ENCODE measurements around the gene FRS2.

FRS2 gene

DNA sequence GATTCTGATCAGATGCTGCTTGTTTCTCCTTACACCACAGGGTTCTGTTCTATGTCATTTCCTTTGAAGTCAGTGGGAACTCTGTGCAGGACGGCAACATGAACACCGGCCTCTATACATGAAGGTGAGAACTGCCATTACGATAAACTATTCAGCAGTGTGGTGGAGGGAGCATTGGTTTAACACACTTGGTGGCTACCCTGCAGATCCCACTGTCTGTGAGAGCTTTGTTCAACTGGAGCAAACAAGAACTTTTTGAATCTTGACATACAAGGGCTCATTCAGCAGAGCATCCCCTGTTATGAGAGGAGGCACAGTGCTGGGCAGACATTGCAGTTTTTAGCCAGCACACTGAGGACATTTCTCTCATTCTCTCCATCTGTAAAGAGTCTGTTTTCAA lies 10.7 kb upstream of the FRS2 start:
- DNase-seq = no peak

DNA sequence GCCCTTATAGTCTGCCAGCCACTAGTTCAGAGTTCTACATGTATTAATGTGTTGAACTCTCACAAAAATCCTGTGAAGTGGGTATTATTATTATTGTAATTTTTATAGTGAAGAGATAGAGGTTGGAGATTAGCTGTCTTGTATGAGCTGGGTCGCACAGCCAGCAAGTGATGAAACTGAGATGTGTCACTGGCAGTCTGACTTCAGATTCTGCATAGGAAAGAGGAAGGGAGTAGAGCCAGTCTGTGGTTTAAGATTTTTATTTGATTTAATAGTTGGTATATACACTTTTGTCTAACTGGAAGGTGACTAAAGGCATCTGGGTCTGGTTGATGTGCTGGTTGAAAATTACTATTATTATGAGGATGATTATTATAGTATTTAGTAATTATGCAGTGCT lies 5.8 kb upstream of the FRS2 start:
- DNase-seq = no peak

DNA sequence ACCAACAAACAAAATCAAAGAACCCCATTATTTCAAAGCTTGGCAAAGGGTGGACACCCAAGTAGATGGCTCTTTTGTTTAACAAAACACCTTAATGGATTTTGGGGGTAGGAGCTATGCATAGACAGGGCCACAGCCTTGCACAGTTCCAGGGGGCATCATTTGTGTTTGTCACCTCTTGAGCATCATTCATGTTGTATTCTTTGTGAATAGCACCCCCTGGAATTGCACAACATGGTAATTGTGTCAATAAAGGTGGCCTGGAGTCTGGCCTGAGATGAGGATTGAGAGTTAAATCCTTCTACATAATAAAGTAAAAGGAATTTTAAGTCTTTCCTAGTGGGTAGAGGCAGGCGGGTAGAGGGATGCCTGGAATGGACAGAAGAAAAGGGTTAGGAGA lies 3.3 kb upstream of the FRS2 start:
- DNase-seq = no peak

DNA sequence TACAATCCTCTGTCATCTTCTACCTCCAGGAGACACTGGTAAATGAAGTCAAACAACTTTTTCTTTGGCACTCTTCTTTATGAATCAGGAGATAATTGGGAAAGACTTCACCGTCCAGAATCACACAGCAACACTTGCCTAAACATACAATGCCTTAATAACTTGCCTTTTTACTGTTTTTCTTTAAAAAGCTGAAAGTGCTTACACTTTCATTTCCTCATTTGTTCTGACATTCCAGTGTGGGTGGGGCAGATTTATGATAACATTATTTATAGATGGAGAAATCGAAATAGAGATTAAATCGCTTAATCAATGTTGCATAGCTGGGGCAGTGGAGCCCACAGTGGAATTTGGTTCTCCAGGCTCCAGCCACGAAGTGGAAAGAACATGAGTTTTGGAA lies 2.8 kb upstream of the FRS2 start:
- no peak for DNase-seq

DNA sequence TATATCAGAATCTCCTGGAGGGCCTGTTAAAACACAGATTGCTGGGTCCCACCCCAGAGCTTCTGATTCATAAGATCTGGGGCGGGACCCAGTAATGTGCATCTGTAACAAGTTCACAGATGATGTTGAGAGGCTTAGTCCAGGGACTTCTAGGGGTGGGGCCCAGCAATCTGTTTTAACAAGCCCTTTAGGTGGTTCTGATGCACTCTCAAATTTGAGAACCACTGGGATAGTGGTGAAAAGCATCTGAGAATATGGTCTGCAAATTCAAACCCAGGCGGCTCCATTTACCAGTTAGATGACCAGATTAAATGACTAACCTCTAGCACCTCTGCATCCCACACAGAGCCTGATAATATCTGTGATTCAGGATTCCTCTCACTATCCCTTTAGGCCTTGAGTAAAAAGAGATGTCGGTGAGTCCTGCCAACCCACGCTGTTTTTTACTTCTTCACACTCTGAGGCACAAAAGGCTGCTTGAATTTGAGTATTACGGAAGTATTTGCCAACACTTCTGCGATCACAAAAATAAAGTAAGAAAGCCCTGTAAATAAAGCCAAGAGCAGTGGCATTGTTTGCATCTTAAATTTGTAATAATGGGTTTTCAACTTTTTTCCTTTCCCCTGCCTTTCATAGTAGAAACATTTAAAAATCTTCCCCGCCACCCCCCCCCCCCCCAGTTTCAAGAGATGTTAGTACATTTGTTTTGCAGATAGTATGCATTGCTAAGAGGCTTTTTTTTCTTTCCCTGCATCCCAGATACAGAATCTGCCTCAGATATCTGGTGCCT lies 1.8 kb upstream of the FRS2 start:
- no peak for DNase-seq

DNA sequence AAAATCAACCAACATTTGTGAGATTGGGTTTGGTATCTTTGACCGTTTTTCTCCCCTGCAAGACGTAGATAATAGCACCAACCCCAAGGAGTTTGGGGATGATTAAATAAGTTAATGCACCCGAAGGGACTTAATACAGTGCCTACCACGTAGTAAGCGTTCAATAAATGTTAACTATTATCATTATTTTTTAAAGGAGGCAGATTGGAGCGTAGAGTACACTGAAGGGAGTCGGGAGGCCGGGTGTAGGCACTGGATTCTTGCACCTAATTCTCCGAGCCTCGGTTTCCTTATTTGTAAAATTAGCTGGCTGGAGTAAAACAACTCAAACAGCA lies 367 bp upstream of the FRS2 start:
- DNase-seq = no peak

DNA sequence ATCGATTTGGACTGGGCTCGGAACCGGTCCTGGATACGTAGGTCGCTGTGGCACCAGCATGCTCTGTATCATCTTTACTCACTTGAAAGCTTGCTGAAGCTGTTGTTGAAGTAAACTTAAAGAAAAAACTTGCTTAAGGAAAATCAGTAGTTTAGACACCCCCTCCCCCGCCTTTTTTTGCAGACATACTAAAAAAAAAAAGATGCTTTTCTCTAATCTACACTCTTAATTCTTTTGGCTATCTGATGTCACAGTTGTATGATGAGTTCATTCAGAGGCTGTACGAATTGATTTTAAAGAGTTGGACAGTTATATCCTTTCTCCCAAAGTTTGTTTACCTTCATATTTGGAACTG lies 865 bp downstream of the FRS2 start:
- DNase-seq = no peak

DNA sequence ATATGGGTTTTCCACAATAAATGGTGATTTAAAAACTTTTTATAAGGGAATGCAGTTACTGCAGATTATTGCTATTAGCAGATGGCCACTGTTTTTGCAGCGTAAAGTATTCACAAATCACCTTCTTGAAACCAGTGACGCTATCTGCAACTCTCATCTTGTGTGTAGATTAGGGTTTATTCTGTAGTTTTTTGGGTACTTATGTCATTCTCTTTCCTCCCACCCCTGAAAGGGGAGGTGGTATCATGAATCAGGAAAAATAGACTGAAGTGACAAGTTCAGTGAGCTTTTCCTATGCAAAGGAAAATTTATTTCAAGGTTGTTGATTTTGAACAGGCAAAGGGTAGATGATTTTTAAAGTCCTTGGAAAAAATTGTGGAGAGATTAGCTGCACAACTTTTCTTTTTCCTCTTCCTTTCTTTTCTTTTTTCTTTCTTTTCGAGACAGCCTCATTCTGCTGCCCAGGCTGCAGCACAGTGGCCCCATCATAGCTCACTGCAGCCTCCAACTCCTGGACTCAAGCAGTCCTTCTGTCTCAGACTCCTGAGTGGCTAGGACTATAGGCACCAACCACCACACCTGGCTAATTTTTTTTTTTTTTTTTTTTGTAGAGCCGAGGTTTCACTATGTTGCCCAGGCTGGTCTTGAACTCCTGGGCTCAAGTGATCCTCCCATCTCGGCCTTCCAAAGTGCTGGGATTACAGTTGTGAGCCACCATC lies 1.6 kb downstream of the FRS2 start:
- DNase-seq = no peak

DNA sequence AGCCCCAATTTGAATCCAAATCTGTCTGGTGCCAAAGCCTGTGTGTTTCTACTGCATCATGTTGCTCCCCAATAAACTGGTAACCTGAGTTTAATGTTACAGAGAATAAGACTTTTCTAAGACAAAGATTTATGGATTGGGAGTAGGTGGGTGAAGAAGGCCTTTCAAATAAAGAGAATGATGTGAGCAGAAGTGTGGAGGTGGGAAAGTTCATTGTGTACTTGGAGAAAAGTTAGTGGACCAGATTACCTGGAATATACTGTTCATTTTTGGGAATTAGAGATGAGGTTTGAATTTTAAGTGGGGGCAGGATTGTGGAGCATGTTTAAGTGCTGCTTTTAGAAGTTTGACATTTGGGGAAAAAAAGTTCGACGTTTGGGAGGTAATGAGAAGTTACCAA lies 3.1 kb downstream of the FRS2 start:
- no peak for DNase-seq

DNA sequence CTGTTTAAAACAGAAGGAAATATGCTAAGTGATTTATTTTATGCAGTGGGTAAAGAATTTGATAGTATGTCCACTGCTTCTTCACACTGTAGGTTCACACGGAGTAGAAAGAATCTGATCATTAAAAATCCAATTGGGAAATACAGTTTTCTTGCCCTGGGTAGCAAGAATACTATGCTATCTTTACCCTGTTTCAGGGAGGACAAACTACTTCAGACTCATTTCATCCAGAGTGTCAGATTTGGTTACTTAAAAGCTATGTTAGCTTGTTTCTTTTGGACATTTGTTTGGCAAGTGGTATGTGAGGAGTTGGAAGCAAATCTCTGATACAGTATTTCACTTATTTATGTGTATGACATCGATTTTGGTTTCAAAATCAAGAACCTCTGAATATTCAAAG lies 4.3 kb downstream of the FRS2 start:
- DNase-seq = no peak

DNA sequence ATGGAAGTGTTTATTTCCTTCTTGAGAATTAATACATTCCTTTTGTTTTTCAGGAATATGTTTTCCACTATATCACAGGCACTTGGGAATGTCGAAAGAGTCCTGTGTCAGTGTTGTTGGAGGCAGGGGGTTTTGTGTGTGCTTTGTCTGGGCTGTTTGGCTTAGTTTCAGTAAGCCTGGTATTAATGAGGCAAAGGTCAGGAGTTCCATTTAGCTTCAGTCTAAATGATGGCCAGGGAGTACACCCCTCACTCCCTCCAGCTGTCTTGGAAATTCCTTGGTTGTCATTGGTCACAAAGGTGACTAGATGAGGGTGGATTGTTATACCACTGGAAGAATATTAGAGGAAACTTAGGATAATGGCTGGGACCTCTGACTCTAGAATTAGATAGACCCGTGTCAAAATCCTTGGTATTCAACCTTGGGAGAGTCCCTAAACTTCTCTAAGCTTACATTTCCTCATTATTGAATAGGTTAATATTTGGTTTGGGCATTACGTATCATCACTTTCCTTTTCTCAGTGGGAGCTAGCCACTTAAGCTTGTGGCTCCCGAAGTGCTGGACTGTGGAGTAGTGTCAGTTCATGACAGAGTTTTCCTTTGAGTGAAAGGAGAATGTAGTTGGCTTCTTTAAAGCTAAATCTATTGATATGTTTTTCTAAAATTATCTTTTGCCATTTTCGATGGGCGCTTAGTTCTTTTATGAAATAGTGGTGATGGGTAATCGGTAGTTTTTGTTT lies 5.2 kb downstream of the FRS2 start:
- peak; percentile 14 for DNase-seq

DNA sequence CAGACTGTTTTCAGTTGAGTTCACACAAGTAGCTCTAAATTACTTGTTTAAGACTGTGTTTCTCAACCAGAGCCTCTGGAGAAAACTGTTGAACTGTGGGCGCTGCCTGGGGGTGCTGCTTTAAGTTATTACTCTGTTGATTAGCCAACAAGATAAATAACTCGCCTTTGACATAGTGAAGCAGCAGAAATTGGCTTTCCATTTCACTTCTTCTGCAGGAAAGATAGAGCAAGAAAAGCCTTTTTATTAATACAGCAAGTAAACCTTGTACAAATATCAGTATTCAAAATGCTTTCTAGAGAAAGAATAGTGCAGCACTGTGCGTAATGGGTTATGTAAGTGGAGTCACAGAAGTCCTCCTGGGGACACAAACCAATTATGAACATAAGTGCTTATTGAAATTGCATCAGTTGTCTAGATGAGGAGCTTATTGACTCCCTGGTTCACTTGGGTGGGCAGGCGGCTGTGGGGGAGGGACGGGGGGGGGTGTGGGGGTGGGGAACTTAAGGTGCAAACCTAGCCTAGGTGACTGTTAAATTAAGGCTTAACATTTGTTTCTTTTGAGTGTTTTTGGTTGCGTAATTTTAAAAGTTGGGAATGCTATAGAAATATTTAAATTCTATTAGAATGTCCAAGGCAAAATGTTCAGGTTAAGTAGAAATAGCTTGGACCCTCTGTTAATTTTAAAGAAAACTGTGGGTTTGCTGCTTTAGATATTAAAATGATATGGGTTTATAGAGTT lies 6.3 kb downstream of the FRS2 start:
- no peak for DNase-seq

DNA sequence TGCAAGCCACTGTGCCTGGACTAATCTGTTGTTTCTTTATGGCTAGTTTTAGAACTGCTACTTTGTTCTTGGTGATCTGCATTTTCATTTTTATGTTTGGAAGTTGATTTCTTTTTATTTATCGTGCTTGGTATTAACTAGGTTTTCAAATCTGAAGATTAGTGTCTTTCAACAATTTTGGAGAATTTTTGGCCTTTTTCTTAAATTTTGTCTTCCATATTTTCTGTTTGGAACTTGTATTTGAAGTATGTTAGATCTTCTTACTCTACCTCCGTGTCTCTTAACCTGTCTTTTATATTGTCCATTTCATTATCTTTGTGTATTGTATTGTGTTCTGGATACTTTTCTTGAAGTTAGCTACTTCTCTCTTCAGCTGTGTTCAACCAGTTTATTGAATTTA lies 9.5 kb downstream of the FRS2 start:
- no peak for DNase-seq

DNA sequence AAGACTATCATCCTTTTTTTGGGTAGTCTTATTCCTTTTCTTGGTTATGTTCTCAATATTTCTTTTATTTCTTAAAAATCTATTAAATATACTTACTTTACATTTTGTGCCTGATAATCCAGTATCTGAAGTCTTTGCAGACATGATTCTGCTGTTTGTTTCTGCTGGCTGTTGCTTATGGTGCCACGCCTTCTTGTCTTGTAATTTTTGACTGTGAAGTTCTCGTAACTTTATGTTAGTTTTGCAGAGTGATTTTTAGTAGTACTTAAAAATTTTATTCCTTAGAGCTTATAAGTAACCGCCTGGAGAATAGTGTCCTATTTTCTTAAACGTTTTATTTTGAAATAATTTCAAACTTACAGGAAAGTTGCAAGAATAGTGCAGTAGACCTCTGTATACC lies 10.5 kb downstream of the FRS2 start:
- DNase-seq = no peak

DNA sequence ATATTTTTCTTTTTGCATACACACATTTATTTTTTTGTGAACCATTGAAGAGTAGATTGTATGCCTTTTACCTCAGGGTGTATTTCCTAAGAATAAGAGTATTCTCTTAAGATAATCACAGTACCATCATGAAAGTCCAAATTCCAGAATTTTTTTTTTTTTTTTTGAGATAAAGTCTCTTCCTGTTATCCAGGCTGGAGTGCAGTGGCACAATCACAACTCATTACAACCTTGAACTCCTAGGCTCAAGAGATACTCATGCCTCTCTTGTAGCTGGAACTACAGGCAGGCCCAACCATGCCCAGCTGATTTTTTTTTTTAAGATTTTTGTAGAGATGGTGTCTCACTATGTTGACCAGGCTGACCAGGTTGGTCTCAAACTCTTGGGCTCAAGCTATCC lies 10.9 kb downstream of the FRS2 start:
- DNase-seq = no peak

DNA sequence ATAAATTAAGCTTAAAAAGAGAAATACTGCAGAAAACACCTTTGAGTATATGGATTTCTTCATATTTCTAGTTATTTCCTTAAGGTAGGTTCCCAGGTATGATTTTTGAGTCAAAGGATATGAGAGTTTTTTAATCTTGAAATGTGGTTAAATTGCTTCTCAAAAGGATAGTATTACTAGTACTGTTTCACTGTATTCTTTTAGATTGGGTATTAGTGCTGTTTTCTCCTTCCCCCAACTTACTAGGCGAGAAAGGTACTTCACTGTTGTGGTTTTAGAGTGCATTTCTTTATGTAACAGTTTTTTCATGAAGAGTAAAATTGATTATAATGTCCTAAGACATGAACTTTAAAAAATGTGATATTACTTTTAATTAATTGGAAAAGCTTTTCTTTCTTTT lies 13.5 kb downstream of the FRS2 start:
- no peak for DNase-seq

DNA sequence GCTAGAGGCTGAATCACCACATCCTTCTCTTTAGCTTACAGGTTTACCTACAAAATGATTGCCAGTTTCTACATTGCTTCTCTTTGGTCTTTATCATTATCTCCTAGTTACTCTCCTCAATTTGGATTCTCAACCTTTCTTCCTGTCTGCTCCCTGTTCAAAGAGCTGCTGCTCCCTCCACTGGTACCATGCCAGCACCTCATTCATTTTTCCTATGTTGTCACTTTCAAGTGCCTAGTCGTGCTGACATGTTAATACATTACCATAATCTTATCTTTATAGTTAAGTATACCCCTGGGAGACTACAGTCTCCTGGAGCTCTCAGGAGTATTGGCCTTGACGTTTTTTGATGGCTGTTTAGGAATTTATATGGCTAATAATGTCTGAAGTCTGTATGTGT lies 14.2 kb downstream of the FRS2 start:
- DNase-seq = no peak

DNA sequence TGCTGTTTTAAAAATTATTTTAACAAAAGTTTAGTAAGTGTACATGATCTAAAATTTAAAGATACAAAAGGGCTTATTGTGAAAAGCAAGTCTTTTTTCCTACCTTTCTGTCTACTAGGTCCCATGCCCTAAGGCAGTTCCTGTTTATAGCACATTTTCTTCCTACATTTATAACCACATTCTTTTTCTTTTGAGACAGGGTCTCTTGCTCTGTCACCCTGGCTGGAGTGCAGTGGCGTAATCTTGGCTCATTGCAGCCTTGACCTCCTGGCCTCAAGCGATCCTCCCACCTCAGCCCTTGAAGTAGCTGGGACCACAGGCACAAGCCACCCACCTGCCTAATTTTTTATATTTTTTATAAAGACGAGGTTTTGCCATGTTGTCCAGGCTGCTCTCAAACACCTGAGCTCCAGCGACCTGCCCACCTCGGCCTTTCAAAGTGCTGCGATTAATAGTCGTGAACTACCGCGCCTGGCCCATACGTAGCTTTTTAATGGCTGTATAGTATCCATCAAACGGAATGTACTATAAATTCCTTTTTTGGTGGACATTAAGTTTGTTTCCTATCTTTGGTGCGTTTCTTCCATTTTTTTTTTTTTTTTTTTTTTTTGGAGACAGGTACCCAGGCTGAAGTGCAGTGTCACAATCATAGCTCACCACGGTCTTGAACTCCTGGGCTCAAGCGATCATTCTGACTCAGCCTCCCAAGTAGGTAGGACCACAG lies 20.9 kb downstream of the FRS2 start:
- DNase-seq = no peak

DNA sequence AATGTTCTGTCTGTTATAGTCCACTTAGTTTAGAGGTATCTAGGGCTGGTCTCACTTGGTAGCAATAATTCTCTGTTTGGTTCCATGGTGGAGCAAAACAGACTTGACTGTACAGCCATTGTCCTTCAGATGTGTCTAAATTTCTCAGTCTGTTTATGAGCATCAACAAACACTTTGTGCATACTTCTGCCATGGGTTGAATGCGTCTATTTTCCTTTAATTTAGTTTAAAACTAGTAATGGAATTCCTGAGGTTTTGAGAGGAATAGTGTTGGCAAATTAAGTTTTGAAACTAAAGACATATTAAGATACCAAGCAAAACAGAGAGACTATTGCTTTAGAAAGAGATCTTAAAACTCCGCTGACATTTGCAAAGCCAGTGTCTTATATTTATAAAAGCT lies 22.6 kb downstream of the FRS2 start:
- DNase-seq = no peak

DNA sequence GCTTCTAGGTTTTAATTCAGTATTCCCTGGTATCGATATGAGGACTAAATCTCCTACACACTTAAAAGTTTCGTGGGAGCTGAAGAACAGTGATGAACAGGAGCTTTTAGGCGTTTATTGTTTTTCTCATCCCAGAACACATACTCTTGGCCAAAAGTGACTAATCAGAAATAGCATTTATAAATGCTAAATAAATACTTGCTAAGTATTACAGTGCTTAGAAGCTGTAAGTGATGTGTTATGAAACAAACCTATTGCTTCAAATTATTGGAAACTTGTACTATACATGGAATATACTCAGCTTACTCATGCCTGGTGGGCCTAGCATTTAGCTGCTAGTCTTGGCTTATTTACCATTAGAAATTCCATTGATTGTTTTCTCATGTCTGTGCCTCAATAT lies 24.9 kb downstream of the FRS2 start:
- DNase-seq = no peak

DNA sequence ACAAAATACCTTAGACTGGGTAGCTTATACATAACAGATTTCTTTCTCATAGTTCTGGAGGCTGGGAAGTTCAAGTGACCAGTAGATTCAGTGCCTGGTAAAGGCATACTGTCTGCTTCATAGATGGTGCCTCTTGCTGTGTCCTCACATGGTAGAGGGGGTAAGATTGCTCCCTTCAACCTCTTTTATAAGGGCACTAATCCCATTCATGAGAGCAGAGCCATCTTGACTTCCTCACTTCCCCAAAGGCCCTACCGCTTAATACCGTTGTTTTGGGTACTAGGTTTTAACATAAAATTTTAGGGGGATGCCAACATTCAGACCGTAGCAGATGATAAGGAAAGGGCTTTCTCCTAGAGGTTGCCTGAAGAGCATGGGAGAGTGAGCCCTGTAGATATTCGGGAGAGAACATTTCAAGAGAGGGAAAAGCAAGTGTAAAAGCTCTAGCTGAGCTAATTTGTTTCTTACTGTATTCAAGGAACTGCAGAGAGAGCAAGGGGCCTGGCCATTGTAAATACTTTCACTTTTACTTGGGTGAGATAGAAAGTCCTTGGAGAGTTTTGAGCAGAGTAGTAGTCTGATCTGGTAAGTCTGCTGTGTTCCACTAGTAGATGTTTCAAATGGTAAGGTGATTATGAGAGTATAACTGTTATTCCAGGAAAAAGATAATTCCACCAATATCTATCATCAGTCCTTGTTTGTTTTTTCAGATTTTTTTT lies 27.3 kb downstream of the FRS2 start:
- DNase-seq = no peak

DNA sequence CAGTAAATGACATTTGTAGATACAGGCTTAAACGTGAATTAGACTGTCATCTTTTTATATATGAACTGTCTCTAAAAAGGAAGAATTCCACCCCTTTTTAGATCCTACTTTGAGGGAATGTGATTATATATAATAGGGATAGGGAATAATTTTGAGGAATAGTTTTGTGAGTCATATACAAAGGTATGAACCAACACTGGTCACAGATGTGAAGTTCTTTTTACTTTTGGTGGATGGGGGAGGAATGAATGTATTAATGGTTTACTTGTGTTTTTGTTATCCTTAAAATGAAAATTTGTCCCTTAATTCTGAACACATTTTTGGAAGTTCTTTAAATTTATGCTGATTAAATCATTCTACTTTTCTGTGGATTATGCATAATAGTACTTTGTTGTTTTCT lies 30.4 kb downstream of the FRS2 start:
- no peak for DNase-seq
